ENCODE measurements around the gene APCDD1L.
"Not testable (repeated sequence)": the region's sequence is repeated elsewhere in the genome, so short reads cannot be mapped to it uniquely, and the experiment has no call there.

The APCDD1L gene

GRCh38 chr20:58510921-58511320 is 4.3 kb downstream of the APCDD1L start:
- Mint-ChIP-seq H3K9me3 (peaks cover 4% of the 10 kb centered on the region), H3K4me3 (no peak overlapping the region), H3K27me3 (peaks cover 23% of the 10 kb centered on the region), H3K4me1 (no peaks in the 10 kb centered on the region), H3K36me3 (peaks cover 6% of the 10 kb centered on the region), H3K27ac (no peak overlapping the region)

- Mint-ChIP-seq H3K36me3 (peaks cover 9% of the 10 kb centered on the region), H3K9me3 (peaks cover 10% of the 10 kb centered on the region), H3K27ac (no peak overlapping the region), H3K4me1 (no peaks in the 10 kb centered on the region), H3K27me3 (peaks cover 12% of the 10 kb centered on the region), H3K4me3 (no peak overlapping the region)
Measured at GRCh38 chr20:58508762-58509395, 6.3 kb downstream of the APCDD1L start.

GRCh38 chr20:58506999-58507398 is 8.2 kb downstream of the APCDD1L start:
- H3K27me3 Mint-ChIP-seq, H3K4me1 Mint-ChIP-seq: not testable (repeated sequence)

GRCh38 chr20:58504566-58504965 is 10.6 kb downstream of the APCDD1L start:
- H3K27me3 Mint-ChIP-seq, result no peaks in the 10 kb centered on the region
- H3K36me3 Mint-ChIP-seq, result peaks cover 9% of the 10 kb centered on the region
- H3K9me3 Mint-ChIP-seq, result peaks cover 10% of the 10 kb centered on the region
- H3K4me1 Mint-ChIP-seq, result no peaks in the 10 kb centered on the region
- no peak overlapping the region for H3K4me3 Mint-ChIP-seq
- no peak overlapping the region for H3K27ac Mint-ChIP-seq

More at GRCh38 chr20:58506999-58507398, 8.2 kb downstream of the APCDD1L start:
- not testable (repeated sequence) for H3K9me3 Mint-ChIP-seq, H3K36me3 Mint-ChIP-seq, H3K27ac Mint-ChIP-seq, H3K4me3 Mint-ChIP-seq

- Mint-ChIP-seq H3K36me3 (peaks cover 9% of the 10 kb centered on the region), H3K4me3 (no peak overlapping the region), H3K4me1 (no peaks in the 10 kb centered on the region)
Measured at GRCh38 chr20:58503668-58504067, 11.5 kb downstream of the APCDD1L start.

GRCh38 chr20:58500256-58500655 is 14.9 kb downstream of the APCDD1L start:
- Mint-ChIP-seq H3K36me3 (no peaks in the 10 kb centered on the region), H3K27me3 (no peaks in the 10 kb centered on the region), H3K27ac (no peak overlapping the region), H3K9me3 (peaks cover under 1% of the 10 kb centered on the region), H3K4me3 (no peak overlapping the region), H3K4me1 (no peaks in the 10 kb centered on the region)

More at GRCh38 chr20:58503668-58504067, 11.5 kb downstream of the APCDD1L start:
- no peaks in the 10 kb centered on the region for H3K27me3 Mint-ChIP-seq
- no peak overlapping the region for H3K27ac Mint-ChIP-seq
- H3K9me3 Mint-ChIP-seq, result peaks cover 10% of the 10 kb centered on the region

GRCh38 chr20:58498470-58499068 is 16.6 kb downstream of the APCDD1L start:
- no peaks in the 10 kb centered on the region for H3K36me3 Mint-ChIP-seq
- no peaks in the 10 kb centered on the region for H3K27me3 Mint-ChIP-seq
- H3K4me3 Mint-ChIP-seq, result no peak overlapping the region
- no peaks in the 10 kb centered on the region for H3K9me3 Mint-ChIP-seq
- H3K4me1 Mint-ChIP-seq, result no peaks in the 10 kb centered on the region
- H3K27ac Mint-ChIP-seq, result no peak overlapping the region

GRCh38 chr20:58497724-58498469 is 17.3 kb downstream of the APCDD1L start:
- Mint-ChIP-seq H3K4me3 (no peak overlapping the region), H3K27me3 (no peaks in the 10 kb centered on the region), H3K27ac (no peak overlapping the region), H3K4me1 (no peaks in the 10 kb centered on the region), H3K9me3 (no peaks in the 10 kb centered on the region), H3K36me3 (no peaks in the 10 kb centered on the region)

- Mint-ChIP-seq H3K27me3 (no peaks in the 10 kb centered on the region), H3K27ac (no peak overlapping the region), H3K36me3 (no peaks in the 10 kb centered on the region), H3K9me3 (no peaks in the 10 kb centered on the region), H3K4me1 (no peaks in the 10 kb centered on the region), H3K4me3 (no peak overlapping the region)
Measured at GRCh38 chr20:58497076-58497641, 18.0 kb downstream of the APCDD1L start.

GRCh38 chr20:58496429-58496769 is 18.8 kb downstream of the APCDD1L start:
- Mint-ChIP-seq H3K4me3 (no peak overlapping the region), H3K27ac (no peak overlapping the region), H3K4me1 (no peaks in the 10 kb centered on the region), H3K36me3 (no peaks in the 10 kb centered on the region), H3K27me3 (no peaks in the 10 kb centered on the region), H3K9me3 (no peaks in the 10 kb centered on the region)

- no peaks in the 10 kb centered on the region for H3K4me1 Mint-ChIP-seq
- no peak overlapping the region for H3K4me3 Mint-ChIP-seq
- H3K9me3 Mint-ChIP-seq, result no peaks in the 10 kb centered on the region
- no peaks in the 10 kb centered on the region for H3K36me3 Mint-ChIP-seq
- H3K27ac Mint-ChIP-seq, result no peak overlapping the region
- H3K27me3 Mint-ChIP-seq, result no peaks in the 10 kb centered on the region
Measured at GRCh38 chr20:58495623-58496428, 19.4 kb downstream of the APCDD1L start.

- H3K27ac Mint-ChIP-seq, result no peak overlapping the region
- H3K4me1 Mint-ChIP-seq, result no peaks in the 10 kb centered on the region
- H3K36me3 Mint-ChIP-seq, result no peaks in the 10 kb centered on the region
- no peaks in the 10 kb centered on the region for H3K9me3 Mint-ChIP-seq
- no peak overlapping the region for H3K4me3 Mint-ChIP-seq
- no peaks in the 10 kb centered on the region for H3K27me3 Mint-ChIP-seq
Measured at GRCh38 chr20:58494923-58495622, 20.1 kb downstream of the APCDD1L start.

GRCh38 chr20:58492795-58493524 is 22.2 kb downstream of the APCDD1L start:
- no peaks in the 10 kb centered on the region for H3K27me3 Mint-ChIP-seq
- H3K4me3 Mint-ChIP-seq, result no peak overlapping the region
- no peak overlapping the region for H3K27ac Mint-ChIP-seq
- peaks cover 4% of the 10 kb centered on the region for H3K36me3 Mint-ChIP-seq
- H3K9me3 Mint-ChIP-seq, result peaks cover 6% of the 10 kb centered on the region
- H3K4me1 Mint-ChIP-seq, result no peaks in the 10 kb centered on the region

GRCh38 chr20:58492074-58492718 is 23.0 kb downstream of the APCDD1L start:
- Mint-ChIP-seq H3K36me3 (peaks cover 4% of the 10 kb centered on the region), H3K4me1 (no peaks in the 10 kb centered on the region), H3K27me3 (no peaks in the 10 kb centered on the region), H3K4me3 (no peak overlapping the region), H3K9me3 (peaks cover 6% of the 10 kb centered on the region), H3K27ac (no peak overlapping the region)
